ENCODE measurements around the gene CPT2.
"Not testable (repeated sequence)": the region's sequence is repeated elsewhere in the genome, so short reads cannot be mapped to it uniquely, and the experiment has no call there.

Gene CPT2

GRCh38 chr1:53182716-53183094 lies 13.9 kb upstream of the CPT2 start:
- no peak for DNase-seq (ENCODE audit: low spot score)

DNA sequence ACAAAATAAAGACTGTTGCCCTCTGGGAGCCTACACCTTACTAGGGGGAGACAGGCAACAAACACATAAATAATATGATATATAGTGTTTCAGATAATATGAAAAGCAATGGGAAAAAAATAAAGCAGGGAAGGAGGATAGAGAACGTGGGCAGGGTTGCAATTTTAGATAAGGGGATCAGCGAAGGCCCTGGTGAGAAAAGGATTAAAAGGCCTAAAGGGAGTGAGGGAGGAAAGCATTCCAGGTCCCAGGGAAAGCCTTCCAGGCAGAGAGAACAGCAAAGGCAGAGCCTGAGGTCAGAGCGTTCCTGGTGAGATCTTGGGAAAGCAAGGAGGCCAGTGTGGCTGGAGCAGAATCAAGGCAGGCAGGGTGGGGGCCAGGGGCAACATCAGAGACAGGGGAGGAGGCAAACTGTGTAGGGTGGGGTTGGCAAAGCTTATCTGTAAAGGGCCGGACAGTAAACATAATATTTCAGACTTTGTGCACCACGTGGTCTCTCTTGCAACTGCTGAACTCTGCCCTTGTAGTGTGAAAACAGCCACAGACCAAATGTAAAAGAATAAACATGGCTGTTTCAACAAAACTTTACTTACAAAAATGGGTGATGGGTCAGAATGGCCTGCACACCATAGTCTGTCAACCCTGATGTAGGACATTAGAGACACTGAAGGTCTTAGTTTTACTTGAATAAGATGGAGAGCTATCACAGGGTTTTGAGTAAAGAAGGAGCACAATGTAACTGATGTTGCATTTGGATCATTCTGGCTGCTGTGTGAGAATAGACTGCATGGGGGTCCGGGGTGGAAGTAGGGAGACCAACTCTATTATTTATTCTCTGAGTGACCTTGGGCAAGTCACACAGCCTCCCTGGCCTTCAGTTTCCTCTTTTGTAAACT lies 13.3 kb upstream of the CPT2 start:
- DNase-seq (ENCODE audit: low spot score) = no peak

GRCh38 chr1:53185955-53186297 lies 10.7 kb upstream of the CPT2 start:
- DNase-seq (ENCODE audit: low spot score) = not testable (repeated sequence)

GRCh38 chr1:53186533-53186932 lies 10.1 kb upstream of the CPT2 start:
- DNase-seq (ENCODE audit: low spot score) = no peak

- no peak for DNase-seq (ENCODE audit: low spot score)
Observed at GRCh38 chr1:53187401-53187800, 9.2 kb upstream of the CPT2 start.

GRCh38 chr1:53188099-53188498 lies 8.5 kb upstream of the CPT2 start:
- no peak for DNase-seq (ENCODE audit: low spot score)

DNA sequence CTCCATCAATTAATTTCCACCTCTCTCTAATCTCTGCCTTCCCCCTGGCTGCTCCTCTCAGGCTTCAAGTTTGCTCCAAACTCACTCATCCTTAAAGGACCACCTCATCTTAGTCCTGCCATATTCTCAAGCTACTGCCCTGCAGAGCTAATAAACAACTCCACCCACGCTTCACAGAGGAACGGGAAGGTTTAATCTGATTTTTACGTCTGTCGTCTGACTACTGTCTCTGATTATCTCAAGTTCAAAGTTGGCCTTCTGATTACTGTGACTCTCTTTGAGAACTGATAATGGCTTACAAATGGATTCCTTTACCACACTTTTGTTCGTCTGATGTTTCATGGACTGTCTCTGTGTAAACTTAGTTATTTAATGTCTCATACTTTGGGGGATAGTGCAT lies 7.6 kb upstream of the CPT2 start:
- DNase-seq (ENCODE audit: low spot score) = no peak

DNA sequence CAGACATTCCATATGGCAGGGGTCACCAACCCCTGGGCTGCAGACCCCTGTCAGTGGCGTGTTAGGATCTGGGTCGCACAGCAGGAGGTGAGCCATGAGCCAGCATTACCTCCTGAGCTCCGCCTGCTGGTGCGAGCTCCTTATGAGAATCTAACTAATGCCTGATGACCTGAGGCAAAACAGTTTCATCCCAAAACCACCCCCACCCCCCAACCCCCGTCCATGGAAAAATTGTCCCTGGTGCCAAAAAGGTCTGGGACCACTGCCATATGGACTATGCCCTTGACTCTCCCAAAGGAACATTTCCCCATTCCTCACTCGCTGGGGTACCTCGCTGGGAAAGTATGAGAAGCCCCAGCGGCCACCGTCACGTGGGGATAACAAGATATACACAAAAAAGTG lies 6.4 kb upstream of the CPT2 start:
- no peak for DNase-seq (ENCODE audit: low spot score)

DNA sequence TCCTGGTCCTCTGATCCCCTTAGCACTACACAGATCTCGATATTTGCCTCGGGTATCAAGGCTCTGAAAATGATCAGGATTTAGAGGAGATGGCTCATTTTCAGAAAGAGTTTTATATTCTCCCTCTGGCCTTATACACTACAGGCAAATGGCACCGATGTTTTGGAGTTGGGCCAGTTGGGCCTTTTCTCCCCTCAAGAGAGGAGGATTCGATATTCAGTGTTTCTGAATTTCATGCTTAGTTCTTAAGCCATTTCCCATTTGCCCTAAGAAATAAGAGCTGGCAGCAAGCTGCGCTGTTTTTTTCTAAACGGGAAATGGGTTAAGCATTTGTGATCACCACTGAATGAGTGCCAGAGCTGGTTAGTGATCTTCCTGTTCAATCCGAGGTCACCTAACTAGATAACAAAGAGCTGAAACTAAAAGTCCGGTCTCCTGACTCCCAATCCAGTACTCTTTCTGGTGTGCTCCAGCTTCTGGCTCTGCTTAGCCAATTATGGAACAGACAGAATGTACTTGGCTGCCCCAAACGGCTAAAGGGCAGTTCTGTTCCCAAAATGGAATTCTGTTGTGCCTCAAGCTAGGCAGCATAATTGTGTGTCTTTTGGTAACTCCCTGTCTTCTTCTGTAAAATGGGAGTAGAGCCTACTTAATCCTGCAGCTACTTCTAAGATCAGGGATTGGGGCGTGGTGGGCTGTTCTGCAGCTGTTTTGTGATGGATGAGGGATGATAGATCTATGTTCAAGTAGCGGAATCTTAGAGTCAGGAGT lies 1.2 kb upstream of the CPT2 start:
- no peak for DNase-seq (ENCODE audit: low spot score)

- no peak for DNase-seq (ENCODE audit: low spot score)
Observed at GRCh38 chr1:53196017-53196484, 573 bp upstream of the CPT2 start.

DNA sequence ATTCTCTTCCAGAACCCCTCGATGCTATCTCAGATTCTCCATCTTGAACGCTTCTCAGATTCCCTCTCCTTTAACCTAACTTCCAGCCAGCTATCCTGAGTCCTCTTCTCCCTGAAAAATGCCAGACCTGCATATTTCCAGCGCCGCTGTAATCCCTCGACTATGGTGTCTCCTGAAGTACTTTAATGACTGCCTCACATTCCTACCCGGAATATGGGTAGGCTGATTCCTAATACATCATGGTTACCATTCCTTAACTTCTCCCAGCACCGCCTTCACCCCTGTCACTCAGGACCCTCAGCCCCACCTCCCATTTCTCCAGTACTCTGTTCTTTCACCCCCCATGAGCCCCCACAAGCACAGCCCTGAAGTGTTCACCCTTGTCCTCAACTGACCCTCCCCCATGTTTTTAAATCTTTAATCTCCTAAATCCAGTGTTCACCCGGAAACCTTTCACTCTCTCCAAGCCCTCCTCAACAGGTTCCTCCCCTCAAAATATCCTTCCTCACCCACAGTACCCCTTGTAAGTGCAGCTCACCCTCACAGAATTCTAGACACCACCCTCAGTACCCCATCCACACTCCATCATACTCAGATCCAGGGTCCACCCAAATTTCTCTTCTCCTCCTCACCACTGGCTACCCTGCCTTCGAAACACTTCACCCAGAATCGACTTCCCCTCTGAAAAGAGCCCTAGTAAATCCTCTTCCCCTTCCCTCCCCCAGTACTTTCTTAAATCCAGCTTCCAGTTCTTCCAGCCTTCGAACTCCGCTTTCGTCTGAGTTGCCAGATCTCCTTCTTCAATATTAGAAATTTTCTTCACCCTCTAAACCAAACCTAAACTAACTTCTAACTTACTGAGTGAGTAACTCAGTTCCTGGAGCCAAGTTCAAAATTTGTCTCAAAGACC lies 922 bp downstream of the CPT2 start:
- no peak for DNase-seq (ENCODE audit: low spot score)

DNA sequence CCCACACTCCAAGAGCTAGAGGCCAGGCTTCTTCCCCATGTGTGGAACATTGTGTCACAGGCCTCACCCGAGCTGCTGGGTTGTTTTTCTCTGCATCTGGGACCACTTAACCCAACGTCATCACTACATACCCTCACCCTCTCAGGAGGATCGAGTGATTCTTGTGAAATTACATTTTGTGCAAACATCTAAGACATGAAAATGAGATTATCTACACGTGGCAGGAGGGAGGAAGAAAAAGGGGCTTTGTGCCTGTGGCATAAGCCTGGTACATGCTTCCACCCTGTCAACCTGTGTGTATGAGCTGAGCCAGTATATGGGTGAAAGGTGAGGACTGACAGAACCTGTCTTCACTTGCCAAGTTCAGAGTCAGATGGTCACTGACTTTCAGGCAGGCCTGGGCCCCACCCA lies 1.6 kb downstream of the CPT2 start:
- DNase-seq (ENCODE audit: low spot score) = no peak

DNA sequence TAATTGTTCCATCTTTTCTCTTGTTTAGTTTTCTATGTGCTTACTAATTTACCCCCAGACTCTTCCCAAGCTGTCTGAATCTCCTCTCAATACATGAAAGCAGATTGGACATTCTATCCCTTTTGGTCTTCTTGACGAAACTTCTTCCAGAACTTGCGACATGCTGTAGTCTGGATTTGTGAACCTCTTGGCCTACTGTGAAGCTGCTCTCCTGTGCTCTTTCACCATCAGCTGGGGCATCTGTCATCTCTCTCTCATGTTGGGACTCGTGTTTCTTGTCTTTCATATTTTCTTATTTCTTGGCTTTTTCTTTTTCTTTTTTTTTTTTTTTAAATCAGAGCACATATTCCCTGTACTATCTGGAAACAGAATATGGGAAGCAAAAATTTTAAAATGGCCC lies 6.8 kb downstream of the CPT2 start:
- no peak for DNase-seq (ENCODE audit: low spot score)

GRCh38 chr1:53205496-53205895 lies 8.9 kb downstream of the CPT2 start:
- not testable (repeated sequence) for DNase-seq (ENCODE audit: low spot score)

GRCh38 chr1:53206083-53206685 lies 9.6 kb downstream of the CPT2 start:
- not testable (repeated sequence) for DNase-seq (ENCODE audit: low spot score)

- no peak for DNase-seq (ENCODE audit: low spot score)
Observed at GRCh38 chr1:53206735-53207379, 10.2 kb downstream of the CPT2 start.

- DNase-seq (ENCODE audit: low spot score) = no peak
Observed at GRCh38 chr1:53207726-53208125, 11.1 kb downstream of the CPT2 start.

- DNase-seq (ENCODE audit: low spot score) = no peak
Observed at GRCh38 chr1:53210352-53210751, 13.7 kb downstream of the CPT2 start.

DNA sequence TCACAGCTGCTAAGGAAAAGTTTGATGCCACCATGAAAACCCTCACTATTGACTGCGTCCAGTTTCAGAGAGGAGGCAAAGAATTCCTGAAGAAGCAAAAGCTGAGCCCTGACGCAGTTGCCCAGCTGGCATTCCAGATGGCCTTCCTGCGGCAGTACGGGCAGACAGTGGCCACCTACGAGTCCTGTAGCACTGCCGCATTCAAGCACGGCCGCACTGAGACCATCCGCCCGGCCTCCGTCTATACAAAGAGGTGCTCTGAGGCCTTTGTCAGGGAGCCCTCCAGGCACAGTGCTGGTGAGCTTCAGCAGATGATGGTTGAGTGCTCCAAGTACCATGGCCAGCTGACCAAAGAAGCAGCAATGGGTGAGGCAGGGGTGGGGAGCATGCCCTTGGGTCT lies 14.3 kb downstream of the CPT2 start:
- no peak for DNase-seq (ENCODE audit: low spot score)

DNA sequence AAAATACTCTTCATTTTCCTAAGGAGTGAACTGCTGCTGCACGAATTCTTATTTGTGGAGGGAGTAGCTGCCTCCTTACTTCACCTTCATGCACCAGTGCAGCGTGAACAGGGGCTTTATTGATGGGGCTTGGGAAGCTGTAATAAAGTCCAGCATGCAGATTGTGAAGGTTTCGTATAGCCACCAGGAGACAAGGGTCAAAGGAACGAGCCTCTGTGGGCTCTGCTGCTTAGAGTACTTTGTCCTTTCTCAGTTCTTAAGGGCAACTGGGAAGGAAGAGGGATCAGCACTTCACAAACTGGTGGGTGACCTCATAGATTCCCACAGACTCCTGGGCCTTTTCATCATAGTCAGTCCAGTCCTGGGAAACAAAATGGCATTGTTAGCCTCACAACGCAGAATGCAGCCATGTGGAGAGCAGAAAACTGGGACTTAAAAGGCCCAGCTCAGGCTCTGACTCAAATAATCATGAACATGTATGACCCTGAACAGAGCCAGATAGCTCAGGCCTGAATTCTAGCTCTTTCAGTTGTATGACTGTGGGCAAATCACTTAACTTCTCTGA lies 17.8 kb downstream of the CPT2 start:
- no peak for DNase-seq (ENCODE audit: low spot score)

- no peak for DNase-seq (ENCODE audit: low spot score)
Observed at GRCh38 chr1:53218201-53218600, 21.6 kb downstream of the CPT2 start.
